Measurements from ENCODE around the gene FZD10. TPM values are rescaled to one million over a fixed set of nuclear protein-coding genes. Genes with fewer than 3 reads are reported as not detected.

Gene FZD10
- total and polyA plus RNA-seq, 2 of the 13 experiments (the other 11 are each of a cell fraction or from before 2014, with no cell fraction given): not detected

GRCh38 chr12:130184404-130185090 lies 22.3 kb downstream of the FZD10 start:
- intact Hi-C loops (cut with micrococcal nuclease; ENCODE audit: unreplicated experiment): no loop called here
- no peak for DNase-seq (ENCODE audit: low spot score)

More at GRCh38 chr12:130184404-130185090, 22.3 kb downstream of the FZD10 start:
- no peaks in the 10 kb centered on the region for H3K79me2 ChIP-seq (ENCODE audit: insufficient read depth, low read length)
- H3K9ac ChIP-seq (ENCODE audit: insufficient read depth, low read depth, low read length): no peak overlapping the region
- 11% methylated on average over 5 of the region's 12 CpGs for WGBS (ENCODE audit: low lambda C conversion rate)
- no TSS peak for BruUV-seq (replicated peaks)
- no peaks in the 10 kb centered on the region for H3K9me3 ChIP-seq (ENCODE audit: low read length)
- no peak for FAIRE-seq
- ChIA-PET POLR2A (no interaction called here), CTCF (ENCODE audit: low intra/inter-chr PET ratio, low total read pairs) (no interaction called here)
- no peak for ATAC-seq
- no peak overlapping the region for H3K4me3 ChIP-seq (replicated peaks in 1 of 3; ENCODE audit: insufficient read depth in 1 of 3, low read depth in 2 of 3, low read length in 3 of 3)
- TF ChIP-seq FOXM1 (CRISPR knock-in tag; IDR thresholded peaks at IDR 0.05): no peak
- no peak for TF ChIP-seq HOXD1 (CRISPR knock-in tag; IDR thresholded peaks at IDR 0.05)
- no peak for TF ChIP-seq ZNF792 (CRISPR knock-in tag; IDR thresholded peaks at IDR 0.05)
- TF ChIP-seq SP2 (CRISPR knock-in tag; IDR thresholded peaks at IDR 0.05): no peak
- TF ChIP-seq MNT (IDR thresholded peaks at IDR 0.05): no peak
- no peak for TF ChIP-seq ZNF3 (CRISPR knock-in tag; IDR thresholded peaks at IDR 0.05)
- TF ChIP-seq ADNP (CRISPR knock-in tag; IDR thresholded peaks at IDR 0.05): no peak
- no peak for TF ChIP-seq ZNF800 (CRISPR knock-in tag; IDR thresholded peaks at IDR 0.05)
- no peak for TF ChIP-seq MAF1 (CRISPR knock-in tag; IDR thresholded peaks at IDR 0.05; ENCODE audit: borderline replicate concordance)
- TF ChIP-seq NCOA2 (CRISPR knock-in tag; IDR thresholded peaks at IDR 0.05): no peak
- TF ChIP-seq CENPBD1 (CRISPR knock-in tag; IDR thresholded peaks at IDR 0.05; ENCODE audit: borderline replicate concordance, low read depth): no peak
- no peak for TF ChIP-seq IRF9 (CRISPR knock-in tag; IDR thresholded peaks at IDR 0.05; ENCODE audit: borderline replicate concordance)
- TF ChIP-seq ZNF558 (CRISPR knock-in tag; IDR thresholded peaks at IDR 0.05; ENCODE audit: borderline replicate concordance): no peak
- no peak for TF ChIP-seq ZNF749 (CRISPR knock-in tag; IDR thresholded peaks at IDR 0.05; ENCODE audit: borderline replicate concordance)
- TF ChIP-seq CBFB (CRISPR knock-in tag; IDR thresholded peaks at IDR 0.05): no peak
- peaks cover 5 to 31% of the 10 kb centered on the region in 2 experiments for H3K27me3 ChIP-seq (ENCODE audit: control insufficient read depth in 1 of 2, insufficient read depth in 2 of 2, low read length in 2 of 2)
- no peaks in the 10 kb centered on the region for H3K4me1 ChIP-seq (ENCODE audit: insufficient read depth, low read length)
- no peak overlapping the region for H2AFZ ChIP-seq (ENCODE audit: low read length)
- H3K27ac ChIP-seq (ENCODE audit: extremely low read length, insufficient read depth, low read length): no peak overlapping the region
- no peak overlapping the region for H3K4me2 ChIP-seq (ENCODE audit: low read depth, low read length)
- no peaks in the 10 kb centered on the region for H3K36me3 ChIP-seq (replicated peaks in 1 of 2; ENCODE audit: control insufficient read depth in 1 of 2, insufficient read depth in 2 of 2, low read length in 2 of 2)
- in situ Hi-C loops (cut with HindIII; ENCODE audit: extremely low pct_ligation_motif_present, low pct_unique_long_range_greater_than_20kb): no loop called here
- H4K20me1 ChIP-seq (ENCODE audit: insufficient read depth, low read length): no peaks in the 10 kb centered on the region

Measured in HepG2 (cell line).